HG03039 (cell line): ENCODE data around the gene PARS2.
A peak's percentile ranks its signal among the peaks of the same experiment; 100 is the strongest.

ENCODE experiments used
- ATAC-seq: cut with Tn5 transposase; IDR thresholded peaks from one replicate; pipeline ENCODE4 v1.9.1; 2021; ENCODE audit warnings: mild to moderate bottlenecking, moderate library complexity; ENCODE audit not compliant: unreplicated experiment

Gene PARS2

GRCh38 chr1:54742282-54742681, 22.0 kb downstream of the PARS2 start:
- ATAC-seq, result no peak

GRCh38 chr1:54741531-54741930, 22.8 kb downstream of the PARS2 start:
- ATAC-seq, result no peak

GRCh38 chr1:54738244-54738643, 26.1 kb downstream of the PARS2 start:
- no peak for ATAC-seq

- ATAC-seq, result no peak
Measured at GRCh38 chr1:54736685-54737084, 27.6 kb downstream of the PARS2 start.

- ATAC-seq, result no peak
Measured at GRCh38 chr1:54728027-54728426, 36.3 kb downstream of the PARS2 start.

GRCh38 chr1:54724771-54725170, 39.6 kb downstream of the PARS2 start:
- ATAC-seq, result no peak

GRCh38 chr1:54723985-54724384, 40.3 kb downstream of the PARS2 start:
- no peak for ATAC-seq

- no peak for ATAC-seq
Measured at GRCh38 chr1:54721719-54722118, 42.6 kb downstream of the PARS2 start.

- ATAC-seq, result no peak
Measured at GRCh38 chr1:54716299-54717047, 47.9 kb downstream of the PARS2 start.

- ATAC-seq, result peak; percentile 91
Measured at GRCh38 chr1:54715493-54716298, 48.6 kb downstream of the PARS2 start, which contains the start of gene TTC4. Gene TTC4, plus strand, starts transcription at chr1:54715861. Its CDS starts 48 bp downstream, at chr1:54715909.

- no peak for ATAC-seq
Measured at GRCh38 chr1:54714881-54715492, 49.3 kb downstream of the PARS2 start.

GRCh38 chr1:54711536-54711935, 52.8 kb downstream of the PARS2 start:
- no peak for ATAC-seq

GRCh38 chr1:54710841-54711240, 53.5 kb downstream of the PARS2 start:
- no peak for ATAC-seq

- no peak for ATAC-seq
Measured at GRCh38 chr1:54710434-54710833, 53.9 kb downstream of the PARS2 start.

- no peak for ATAC-seq
Measured at GRCh38 chr1:54709547-54710292, 54.6 kb downstream of the PARS2 start.

- ATAC-seq, result no peak
Measured at GRCh38 chr1:54708385-54708784, 55.9 kb downstream of the PARS2 start.
